ENCODE measurements around the gene HIVEP3. TPM values are rescaled to one million over a fixed set of nuclear protein-coding genes. Genes with fewer than 3 reads are reported as not detected.

HIVEP3 gene
- total RNA-seq, 1 experiment from 2014 or later = 1.4 TPM

GRCh38 chr1:41870076-41870562 lies 48.6 kb downstream of the HIVEP3 start:
- H3K79me1 ChIP-seq (ENCODE audit: insufficient read depth, low read depth, low read length, poor library complexity, severe bottlenecking) = no peaks in the 10 kb centered on the region
- DNase-seq = no peak
- H3K4me1 ChIP-seq (ENCODE audit: insufficient read depth, low read length) = peaks cover 17% of the 10 kb centered on the region
- H4K5ac ChIP-seq (ENCODE audit: insufficient read length, low read depth, low read length) = no peak overlapping the region
- no peaks in the 10 kb centered on the region for H3K27me3 Mint-ChIP-seq (ENCODE audit: low read depth)
- H3K9me3 ChIP-seq (ENCODE audit: control insufficient read depth, low read depth, low read length) = no peaks in the 10 kb centered on the region
- no peak overlapping the region for H2BK12ac ChIP-seq (ENCODE audit: insufficient read length, low read depth, low read length)
- H3K27me3 ChIP-seq (ENCODE audit: insufficient read depth, low read length) = no peaks in the 10 kb centered on the region
- no peak overlapping the region for H3K18ac ChIP-seq (ENCODE audit: insufficient read length, low read depth, low read length)
- no peak overlapping the region for H3K27ac Mint-ChIP-seq
- H2AK5ac ChIP-seq (ENCODE audit: insufficient read length, low read length) = no peak overlapping the region
- H3K14ac ChIP-seq (ENCODE audit: insufficient read depth, low read length) = no peak overlapping the region
- no peak overlapping the region for H2BK5ac ChIP-seq (ENCODE audit: insufficient read length, low read length)
- H3K4me1 Mint-ChIP-seq = peaks cover 34 to 46% of the 10 kb centered on the region in 2 experiments
- H3T11ph ChIP-seq (ENCODE audit: low read length) = no peak overlapping the region
- no peak overlapping the region for H4K8ac ChIP-seq (replicated peaks; ENCODE audit: insufficient read length, low read depth, low read length)
- H4K20me1 ChIP-seq (ENCODE audit: control insufficient read depth, insufficient read depth, insufficient read length) = no peaks in the 10 kb centered on the region
- H2BK15ac ChIP-seq (ENCODE audit: low read depth, low read length) = no peak overlapping the region
- H3K4me3 Mint-ChIP-seq = no peak overlapping the region
- H4K91ac ChIP-seq (ENCODE audit: insufficient read length, low read depth, low read length) = no peak overlapping the region
- WGBS (ENCODE audit: extremely low coverage, insufficient read length, low lambda C conversion rate) = no CpG with 5 or more reads among the region's 7 CpGs
- H3K4ac ChIP-seq (ENCODE audit: low read depth, low read length) = no peak overlapping the region
- H2BK20ac ChIP-seq (ENCODE audit: low read depth, low read length, poor library complexity, severe bottlenecking) = no peak overlapping the region
- TF ChIP-seq CTCF (conservative IDR thresholded peaks at IDR 0.05) = no peak
- no peaks in the 10 kb centered on the region for H3K23me2 ChIP-seq (ENCODE audit: insufficient read length, low read depth, low read length, poor library complexity, severe bottlenecking)
- no peaks in the 10 kb centered on the region for H3K79me2 ChIP-seq (ENCODE audit: insufficient read depth, low read length)
- H2AFZ ChIP-seq (ENCODE audit: low read length) = no peak overlapping the region
- H3K9ac ChIP-seq (ENCODE audit: extremely low read depth, insufficient read length, low read length) = no peak overlapping the region
- no peaks in the 10 kb centered on the region for H3K36me3 Mint-ChIP-seq (ENCODE audit: insufficient read depth in 1 of 3, low read depth in 3 of 3)
- H3K9me3 Mint-ChIP-seq = no peaks in the 10 kb centered on the region
- H2BK120ac ChIP-seq (ENCODE audit: low read depth, low read length, poor library complexity, severe bottlenecking) = no peak overlapping the region
- H3K23ac ChIP-seq (ENCODE audit: insufficient read length, low read depth, low read length) = no peak overlapping the region
- no peak overlapping the region for H3K4me2 ChIP-seq (ENCODE audit: insufficient read depth, insufficient read length, low read length)
- H3K27ac ChIP-seq (ENCODE audit: insufficient read length, low read depth, low read length) = no peak overlapping the region
- no peak overlapping the region for H3K56ac ChIP-seq (ENCODE audit: insufficient read length, low read depth, low read length)

All from H9 (cell line).